ENCODE data around the gene ERG28.

DNA sequence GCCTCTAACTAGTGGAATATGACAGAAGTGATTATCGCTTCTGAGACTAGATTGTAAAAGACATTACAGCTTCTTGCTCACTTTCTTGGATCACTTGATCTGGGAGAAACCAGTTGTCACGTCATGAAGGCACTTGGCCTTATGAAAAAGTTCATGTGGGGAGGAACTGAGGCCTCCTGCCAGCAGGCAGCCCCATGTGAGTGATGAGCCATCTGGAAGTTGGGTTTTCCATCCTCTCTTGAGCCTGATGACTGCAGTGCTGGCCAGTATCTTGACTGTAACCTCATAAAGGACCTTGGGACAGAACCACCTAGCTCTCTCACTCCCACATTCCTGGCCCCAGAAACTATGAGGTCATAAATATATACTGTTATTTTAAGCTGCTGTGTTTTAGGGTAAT is 28.3 kb upstream of the ERG28 start:
- TF ChIP-seq CTCF (conservative IDR thresholded peaks at IDR 0.05) = no peak
- no peak for TF ChIP-seq ZFX (IDR thresholded peaks at IDR 0.05)

Measured in C4-2B (cell line).